ENCODE measurements around the gene ZFYVE19.

ZFYVE19 gene

DNA sequence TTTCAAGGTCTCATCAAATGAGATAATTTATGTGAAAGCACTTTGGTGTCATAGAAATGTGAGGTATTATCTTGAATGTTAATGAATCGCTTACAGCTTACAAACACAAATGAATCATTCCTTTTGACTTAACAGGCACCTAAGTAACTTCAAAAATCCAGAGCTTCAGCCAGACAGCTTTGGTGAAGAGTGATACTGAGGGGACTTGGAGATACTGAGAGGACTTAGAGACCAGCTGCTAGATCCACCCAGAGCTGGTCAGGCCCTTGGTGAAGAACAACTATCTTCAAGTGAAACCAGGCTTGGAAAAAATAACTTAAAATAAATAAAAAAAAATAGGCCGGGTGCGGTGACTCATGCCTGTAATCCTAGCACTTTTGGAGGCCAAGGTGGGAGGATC is 16.2 kb upstream of the ZFYVE19 start:
- H3K4me1 Mint-ChIP-seq = peaks cover 12% of the 10 kb centered on the region
- TF ChIP-seq, protein P1, sequence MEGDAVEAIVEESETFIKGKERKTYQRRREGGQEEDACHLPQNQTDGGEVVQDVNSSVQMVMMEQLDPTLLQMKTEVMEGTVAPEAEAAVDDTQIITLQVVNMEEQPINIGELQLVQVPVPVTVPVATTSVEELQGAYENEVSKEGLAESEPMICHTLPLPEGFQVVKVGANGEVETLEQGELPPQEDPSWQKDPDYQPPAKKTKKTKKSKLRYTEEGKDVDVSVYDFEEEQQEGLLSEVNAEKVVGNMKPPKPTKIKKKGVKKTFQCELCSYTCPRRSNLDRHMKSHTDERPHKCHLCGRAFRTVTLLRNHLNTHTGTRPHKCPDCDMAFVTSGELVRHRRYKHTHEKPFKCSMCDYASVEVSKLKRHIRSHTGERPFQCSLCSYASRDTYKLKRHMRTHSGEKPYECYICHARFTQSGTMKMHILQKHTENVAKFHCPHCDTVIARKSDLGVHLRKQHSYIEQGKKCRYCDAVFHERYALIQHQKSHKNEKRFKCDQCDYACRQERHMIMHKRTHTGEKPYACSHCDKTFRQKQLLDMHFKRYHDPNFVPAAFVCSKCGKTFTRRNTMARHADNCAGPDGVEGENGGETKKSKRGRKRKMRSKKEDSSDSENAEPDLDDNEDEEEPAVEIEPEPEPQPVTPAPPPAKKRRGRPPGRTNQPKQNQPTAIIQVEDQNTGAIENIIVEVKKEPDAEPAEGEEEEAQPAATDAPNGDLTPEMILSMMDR (IDR thresholded peaks at IDR 0.05) = no peak
- peaks cover 3% of the 10 kb centered on the region for H3K27me3 Mint-ChIP-seq (ENCODE audit: low read depth, poor library complexity)
- DNase-seq = no peak
- H3K4me3 Mint-ChIP-seq = no peak overlapping the region
- peaks cover 21% of the 10 kb centered on the region for H3K36me3 Mint-ChIP-seq (ENCODE audit: low read depth)
- no peaks in the 10 kb centered on the region for H3K9me3 Mint-ChIP-seq
- no peak overlapping the region for H3K27ac Mint-ChIP-seq

DNA sequence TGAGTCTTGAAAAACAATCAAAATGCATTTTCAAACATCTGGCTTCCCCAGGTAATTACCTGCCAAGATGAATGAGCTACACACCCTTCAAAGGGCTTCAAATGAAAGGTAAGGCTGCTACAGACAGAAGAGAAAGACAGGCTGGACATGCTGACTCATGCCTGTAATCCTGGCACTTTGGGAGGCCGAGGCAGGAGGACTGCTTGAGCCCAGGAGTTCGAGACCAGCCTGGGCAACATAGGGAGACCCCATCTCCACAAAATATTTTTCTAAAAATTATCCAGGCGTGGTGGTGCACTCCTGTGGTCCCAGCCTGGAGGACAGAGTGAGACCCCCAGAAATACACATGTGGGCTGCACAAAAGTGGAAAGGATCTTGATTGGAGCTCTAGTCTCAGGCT is 14.5 kb upstream of the ZFYVE19 start:
- peaks cover 21% of the 10 kb centered on the region for H3K36me3 Mint-ChIP-seq (ENCODE audit: low read depth)
- DNase-seq = no peak
- peaks cover 3% of the 10 kb centered on the region for H3K27me3 Mint-ChIP-seq (ENCODE audit: low read depth, poor library complexity)
- no peak overlapping the region for H3K4me3 Mint-ChIP-seq
- H3K9me3 Mint-ChIP-seq = no peaks in the 10 kb centered on the region
- TF ChIP-seq, protein P1 (IDR thresholded peaks at IDR 0.05) = no peak
- no peak overlapping the region for H3K27ac Mint-ChIP-seq
- H3K4me1 Mint-ChIP-seq = peaks cover 12% of the 10 kb centered on the region

DNA sequence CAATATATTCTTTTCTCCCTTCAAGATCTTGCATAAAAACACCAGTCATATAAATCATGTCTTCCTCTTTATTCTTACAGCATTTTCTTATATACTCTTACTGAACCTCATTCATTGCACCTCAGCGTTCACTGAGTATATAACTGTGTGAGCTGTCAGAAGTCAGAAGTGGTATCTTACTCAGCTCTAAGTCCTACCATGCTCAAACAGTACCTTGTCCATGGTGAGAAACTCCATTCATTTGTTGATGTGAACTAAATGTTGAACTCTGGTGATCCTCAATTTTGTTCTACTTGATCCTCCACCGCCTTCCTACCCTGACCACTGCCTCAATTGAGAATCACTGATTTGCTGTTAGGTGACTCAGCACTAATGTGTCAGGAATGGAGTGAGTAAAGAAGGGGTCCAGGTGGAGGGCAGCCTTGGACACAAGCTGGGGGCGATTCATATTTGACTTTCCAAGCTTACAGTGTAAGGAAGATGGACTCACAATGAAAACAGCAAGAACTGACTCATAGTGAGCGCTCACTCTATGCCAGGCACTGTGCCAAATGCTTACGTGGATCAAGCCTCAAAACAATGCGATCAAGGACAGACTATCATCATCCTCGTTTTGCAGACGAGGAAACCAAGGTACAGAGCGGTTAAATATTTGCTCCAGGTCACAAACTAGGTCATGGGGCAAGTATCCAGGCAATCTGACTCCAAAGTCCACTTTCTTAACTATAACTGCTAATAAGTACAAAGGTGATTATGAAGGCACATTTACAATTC is 13.5 kb upstream of the ZFYVE19 start:
- Mint-ChIP-seq H3K36me3 (ENCODE audit: low read depth) (peaks cover 28% of the 10 kb centered on the region), H3K27me3 (ENCODE audit: low read depth, poor library complexity) (peaks cover 3% of the 10 kb centered on the region), H3K4me1 (peaks cover 16% of the 10 kb centered on the region), H3K9me3 (no peaks in the 10 kb centered on the region), H3K4me3 (no peak overlapping the region), H3K27ac (no peak overlapping the region)
- no peak for DNase-seq
- TF ChIP-seq, protein P1 (IDR thresholded peaks at IDR 0.05) = no peak

DNA sequence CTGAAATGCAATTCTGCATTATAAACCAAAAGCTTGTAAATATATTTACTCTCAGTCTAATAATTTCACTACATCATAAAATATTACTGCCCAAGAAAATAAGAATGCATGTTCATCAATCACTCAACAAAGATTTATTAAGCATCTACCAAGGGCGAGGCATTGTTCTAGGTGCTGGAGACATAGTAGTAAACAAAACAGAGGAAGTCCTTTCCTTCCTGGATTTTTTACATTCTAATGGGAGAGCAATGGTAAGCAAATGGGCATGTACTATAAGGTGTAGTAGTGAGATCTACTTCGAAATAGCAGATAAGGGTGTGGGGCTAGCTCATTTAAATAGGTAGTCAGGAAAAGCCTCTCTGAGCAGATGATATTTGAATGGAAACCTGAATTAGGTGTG is 10.8 kb upstream of the ZFYVE19 start:
- H3K36me3 Mint-ChIP-seq (ENCODE audit: low read depth) = peaks cover 36% of the 10 kb centered on the region
- no peak overlapping the region for H3K4me3 Mint-ChIP-seq
- no peak overlapping the region for H3K27ac Mint-ChIP-seq
- H3K27me3 Mint-ChIP-seq (ENCODE audit: low read depth, poor library complexity) = no peaks in the 10 kb centered on the region
- DNase-seq = no peak
- TF ChIP-seq, protein P1 (IDR thresholded peaks at IDR 0.05) = no peak
- peaks cover 21% of the 10 kb centered on the region for H3K4me1 Mint-ChIP-seq
- no peaks in the 10 kb centered on the region for H3K9me3 Mint-ChIP-seq

DNA sequence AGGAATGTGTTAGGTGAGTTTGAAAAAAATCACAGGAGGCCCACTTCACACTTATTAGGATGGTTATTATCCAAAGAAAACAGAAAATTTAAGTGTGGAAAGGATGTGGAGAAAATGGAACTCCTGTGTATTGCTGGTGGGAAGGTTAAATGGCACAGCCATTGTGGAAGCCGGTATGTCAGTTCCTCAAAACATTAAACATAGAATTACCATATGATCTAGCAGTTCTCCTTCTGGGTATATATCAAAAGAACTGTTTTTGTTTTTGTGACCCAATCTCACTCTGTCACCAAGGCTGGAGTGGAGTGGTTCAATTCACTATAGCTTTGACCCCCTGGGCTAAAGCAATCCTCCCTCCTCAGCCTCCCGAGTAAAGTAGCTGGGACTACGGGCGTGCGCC is 10.4 kb upstream of the ZFYVE19 start:
- DNase-seq = no peak
- Mint-ChIP-seq H3K36me3 (ENCODE audit: low read depth) (peaks cover 39% of the 10 kb centered on the region), H3K9me3 (no peaks in the 10 kb centered on the region), H3K4me1 (peaks cover 24% of the 10 kb centered on the region), H3K4me3 (no peak overlapping the region), H3K27me3 (ENCODE audit: low read depth, poor library complexity) (no peaks in the 10 kb centered on the region), H3K27ac (peak overlapping the region; percentile 25)
- TF ChIP-seq, protein P1 (IDR thresholded peaks at IDR 0.05) = no peak

DNA sequence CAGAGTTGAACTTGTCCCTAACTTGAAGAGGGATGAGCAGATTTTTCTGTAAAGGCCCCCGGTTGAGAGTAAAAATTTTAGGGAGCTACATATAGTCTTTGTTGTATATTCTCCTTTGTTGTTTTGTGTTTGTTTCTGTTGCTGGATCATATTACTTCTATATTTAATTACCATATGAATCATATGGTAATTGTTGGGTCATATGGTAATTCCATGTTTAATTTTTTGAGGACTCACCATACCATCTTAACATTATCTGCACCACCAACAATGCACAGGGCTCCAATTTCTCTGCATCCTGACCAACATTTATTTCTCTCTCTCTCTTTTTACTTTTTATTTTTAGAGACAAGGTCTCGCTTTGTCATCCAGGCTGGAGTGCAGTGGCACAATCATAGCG is 7.4 kb upstream of the ZFYVE19 start:
- no peak for DNase-seq
- Mint-ChIP-seq H3K27me3 (ENCODE audit: low read depth, poor library complexity) (no peaks in the 10 kb centered on the region), H3K36me3 (ENCODE audit: low read depth) (peaks cover 26% of the 10 kb centered on the region), H3K4me1 (peaks cover 33% of the 10 kb centered on the region), H3K27ac (peak overlapping the region; percentile 69), H3K9me3 (no peaks in the 10 kb centered on the region), H3K4me3 (no peak overlapping the region)
- TF ChIP-seq, protein P1 (IDR thresholded peaks at IDR 0.05) = no peak
